GM23338 (cell line): ENCODE data around the gene GLI1. TPM values are rescaled to one million over a fixed set of nuclear protein-coding genes. Genes with fewer than 3 reads are reported as not detected.

Experiments
- ATAC-seq: fragments of 200-7000 bp; cut with Tn5 transposase; 3 replicates; pipeline ENCODE4 v1.9.1; 2020
- DNase-seq: peaks from one replicate; pipeline ENCODE4 v3.0.0-alpha.2; 2015; ENCODE audit warnings: low spot score
- H2AFZ ChIP-seq: fragments of 200-600 bp; sonication (generic); 2 replicates; pipeline ENCODE4 v1.8.0; 2016; ENCODE audit warnings: antibody characterized with exemption, mild to moderate bottlenecking, moderate library complexity
- H3F3A ChIP-seq: fragments of 200-600 bp; sonication (generic); replicated peaks from 2 replicates; pipeline ENCODE4 v1.8.0; 2017; ENCODE audit warnings: antibody characterized with exemption, mixed run types, low read depth
- H3K27ac ChIP-seq: fragments of 200-600 bp; sonication (generic); 2 replicates; pipeline ENCODE4 v1.6.1; 2016; ENCODE audit warnings: low read depth
- H3K27me3 ChIP-seq: fragments of 200-600 bp; sonication (generic); 2 replicates; pipeline ENCODE4 v1.8.0; 2016; ENCODE audit warnings: mild to moderate bottlenecking, mixed run types, moderate library complexity; ENCODE audit not compliant: insufficient read depth
- H3K36me3 ChIP-seq: fragments of 200-600 bp; sonication (generic); 2 replicates; pipeline ENCODE4 v1.8.0; 2016; ENCODE audit warnings: mild to moderate bottlenecking; ENCODE audit not compliant: insufficient read depth
- H3K4me1 ChIP-seq: fragments of 200-600 bp; sonication (generic); 2 replicates; pipeline ENCODE4 v1.8.0; 2016; ENCODE audit warnings: mild to moderate bottlenecking, moderate library complexity; ENCODE audit not compliant: insufficient read depth
- H3K4me2 ChIP-seq: fragments of 200-600 bp; sonication (generic); 2 replicates; pipeline ENCODE4 v1.7.1; 2017; ENCODE audit warnings: mixed run types
- H3K4me3 ChIP-seq: fragments of 200-600 bp; sonication (generic); 2 replicates; pipeline ENCODE4 v1.6.1; 2016; ENCODE audit warnings: mixed run types
- H3K79me2 ChIP-seq: fragments of 200-600 bp; sonication (generic); replicated peaks from 2 replicates; pipeline ENCODE4 v1.8.0; 2017; ENCODE audit warnings: mild to moderate bottlenecking; ENCODE audit not compliant: insufficient read depth
- H3K9me2 ChIP-seq: fragments of 200-600 bp; sonication (generic); 2 replicates; pipeline ENCODE4 v1.8.0; 2017; ENCODE audit not compliant: insufficient read depth
- H4K20me1 ChIP-seq: fragments of 200-600 bp; sonication (generic); replicated peaks from 2 replicates; pipeline ENCODE4 v1.8.0; 2017; ENCODE audit warnings: mild to moderate bottlenecking; ENCODE audit not compliant: insufficient read depth
- H3K27ac Mint-ChIP-seq: 2 replicates; pipeline ENCODE4 v1.8.0; 2020; ENCODE audit warnings: inconsistent platforms, mild to moderate bottlenecking, moderate library complexity, mixed read lengths
- H3K27me3 Mint-ChIP-seq: 3 replicates; pipeline ENCODE4 v1.8.0; 2022; ENCODE audit warnings: low read depth, mild to moderate bottlenecking, moderate library complexity, mixed read lengths, inconsistent platforms; ENCODE audit not compliant: insufficient read depth, poor library complexity
- H3K36me3 Mint-ChIP-seq: 3 replicates; pipeline ENCODE4 v1.8.0; 2021; ENCODE audit warnings: low read depth, mild to moderate bottlenecking, inconsistent platforms, moderate library complexity, mixed read lengths
- H3K4me1 Mint-ChIP-seq: 3 replicates; pipeline ENCODE4 v1.8.0; 2020; ENCODE audit warnings: mild to moderate bottlenecking, inconsistent platforms, mixed read lengths
- H3K4me3 Mint-ChIP-seq: 3 replicates; pipeline ENCODE4 v1.8.0; 2021; ENCODE audit warnings: moderate library complexity, mild to moderate bottlenecking, inconsistent platforms, mixed read lengths
- H3K9me3 Mint-ChIP-seq: 3 replicates; pipeline ENCODE4 v1.8.0; 2020; ENCODE audit warnings: moderate library complexity, mild to moderate bottlenecking, inconsistent platforms, mixed read lengths
- EZH2 ChIP-seq: fragments of 200-600 bp; sonication (generic); IDR thresholded peaks from one replicate; pipeline ENCODE4 v1.8.0; 2017; ENCODE audit warnings: antibody characterized with exemption, mild to moderate bottlenecking, low read depth; ENCODE audit not compliant: unreplicated experiment
- EZH2phosphoT487 ChIP-seq: fragments of 200-600 bp; sonication (generic); IDR thresholded peaks from one replicate; pipeline ENCODE4 v1.8.1; 2018; ENCODE audit warnings: antibody characterized with exemption; ENCODE audit not compliant: unreplicated experiment
- NANOG ChIP-seq: IDR thresholded peaks from 2 replicates; pipeline ENCODE4 v1.6.1; 2016; ENCODE audit warnings: antibody characterized with exemption, borderline replicate concordance
- POLR2AphosphoS5 ChIP-seq: IDR thresholded peaks from 2 replicates; pipeline ENCODE4 v1.6.1; 2016; ENCODE audit warnings: antibody characterized with exemption, low read depth
- ZNF114 ChIP-seq: fragments of 250-450 bp; sonication (Bioruptor Pico); IDR thresholded peaks from 2 replicates; pipeline ENCODE4 v1.5.0; 2020; ENCODE audit warnings: mild to moderate bottlenecking, moderate library complexity
- polyA plus RNA-seq: library from polyadenylated mRNA; unstranded; fragments of >200 nt; fragmentation: Nextera tagmentation; extraction: Ambion mirVana; gene quantifications from 2 replicates; pipeline ENCODE4 v1.2.1, GENCODE V29; 2016
- total RNA-seq: library from RNA; depleted of rRNA; stranded (reverse); fragments of >200 nt; shearing (Covaris generic); gene quantifications from 2 replicates; pipeline ENCODE4 v1.2.3, GENCODE V29; 2014
- TF ChIP-seq, protein P1 (sequence below): fragments of 250-450 bp; sonication (Bioruptor Pico); IDR thresholded peaks from 2 replicates; pipeline ENCODE4 v1.5.0; 2020; ENCODE audit warnings: mild to moderate bottlenecking, moderate library complexity

Gene GLI1
- total and polyA plus RNA-seq, 2 experiments from 2014 or later: 5.6 to 18.1 TPM

DNA sequence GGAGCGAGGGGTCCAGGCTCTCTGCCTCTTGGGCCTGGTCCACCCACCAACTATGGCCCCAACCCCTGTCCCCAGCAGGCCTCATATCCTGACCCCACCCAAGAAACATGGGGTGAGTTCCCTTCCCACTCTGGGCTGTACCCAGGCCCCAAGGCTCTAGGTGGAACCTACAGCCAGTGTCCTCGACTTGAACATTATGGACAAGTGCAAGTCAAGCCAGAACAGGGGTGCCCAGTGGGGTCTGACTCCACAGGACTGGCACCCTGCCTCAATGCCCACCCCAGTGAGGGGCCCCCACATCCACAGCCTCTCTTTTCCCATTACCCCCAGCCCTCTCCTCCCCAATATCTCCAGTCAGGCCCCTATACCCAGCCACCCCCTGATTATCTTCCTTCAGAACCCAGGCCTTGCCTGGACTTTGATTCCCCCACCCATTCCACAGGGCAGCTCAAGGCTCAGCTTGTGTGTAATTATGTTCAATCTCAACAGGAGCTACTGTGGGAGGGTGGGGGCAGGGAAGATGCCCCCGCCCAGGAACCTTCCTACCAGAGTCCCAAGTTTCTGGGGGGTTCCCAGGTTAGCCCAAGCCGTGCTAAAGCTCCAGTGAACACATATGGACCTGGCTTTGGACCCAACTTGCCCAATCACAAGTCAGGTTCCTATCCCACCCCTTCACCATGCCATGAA is 11.5 kb downstream of the GLI1 start:
- Histone ChIP-seq H4K20me1 (no peaks in the 10 kb centered on the region), H3K27ac (no peak overlapping the region), H3F3A (peaks cover 9% of the 10 kb centered on the region), H3K4me1 (peaks cover 11% of the 10 kb centered on the region; the same call in 1 of the 2 replicates), H3K27me3 (peaks cover 43% of the 10 kb centered on the region), H3K9me2 (no peaks in the 10 kb centered on the region), H2AFZ (no peak overlapping the region), H3K36me3 (no peaks in the 10 kb centered on the region), H3K4me3 (no peak overlapping the region), H3K4me2 (no peak overlapping the region), H3K79me2 (no peaks in the 10 kb centered on the region)
- H3K4me1 Mint-ChIP-seq: peaks cover 12% of the 10 kb centered on the region
- H3K4me3 Mint-ChIP-seq: no peak overlapping the region
- TF ChIP-seq NANOG: no peak
- no peak for TF ChIP-seq POLR2AphosphoS5
- TF ChIP-seq EZH2phosphoT487: no peak
- TF ChIP-seq EZH2: no peak
- TF ChIP-seq, protein P1, sequence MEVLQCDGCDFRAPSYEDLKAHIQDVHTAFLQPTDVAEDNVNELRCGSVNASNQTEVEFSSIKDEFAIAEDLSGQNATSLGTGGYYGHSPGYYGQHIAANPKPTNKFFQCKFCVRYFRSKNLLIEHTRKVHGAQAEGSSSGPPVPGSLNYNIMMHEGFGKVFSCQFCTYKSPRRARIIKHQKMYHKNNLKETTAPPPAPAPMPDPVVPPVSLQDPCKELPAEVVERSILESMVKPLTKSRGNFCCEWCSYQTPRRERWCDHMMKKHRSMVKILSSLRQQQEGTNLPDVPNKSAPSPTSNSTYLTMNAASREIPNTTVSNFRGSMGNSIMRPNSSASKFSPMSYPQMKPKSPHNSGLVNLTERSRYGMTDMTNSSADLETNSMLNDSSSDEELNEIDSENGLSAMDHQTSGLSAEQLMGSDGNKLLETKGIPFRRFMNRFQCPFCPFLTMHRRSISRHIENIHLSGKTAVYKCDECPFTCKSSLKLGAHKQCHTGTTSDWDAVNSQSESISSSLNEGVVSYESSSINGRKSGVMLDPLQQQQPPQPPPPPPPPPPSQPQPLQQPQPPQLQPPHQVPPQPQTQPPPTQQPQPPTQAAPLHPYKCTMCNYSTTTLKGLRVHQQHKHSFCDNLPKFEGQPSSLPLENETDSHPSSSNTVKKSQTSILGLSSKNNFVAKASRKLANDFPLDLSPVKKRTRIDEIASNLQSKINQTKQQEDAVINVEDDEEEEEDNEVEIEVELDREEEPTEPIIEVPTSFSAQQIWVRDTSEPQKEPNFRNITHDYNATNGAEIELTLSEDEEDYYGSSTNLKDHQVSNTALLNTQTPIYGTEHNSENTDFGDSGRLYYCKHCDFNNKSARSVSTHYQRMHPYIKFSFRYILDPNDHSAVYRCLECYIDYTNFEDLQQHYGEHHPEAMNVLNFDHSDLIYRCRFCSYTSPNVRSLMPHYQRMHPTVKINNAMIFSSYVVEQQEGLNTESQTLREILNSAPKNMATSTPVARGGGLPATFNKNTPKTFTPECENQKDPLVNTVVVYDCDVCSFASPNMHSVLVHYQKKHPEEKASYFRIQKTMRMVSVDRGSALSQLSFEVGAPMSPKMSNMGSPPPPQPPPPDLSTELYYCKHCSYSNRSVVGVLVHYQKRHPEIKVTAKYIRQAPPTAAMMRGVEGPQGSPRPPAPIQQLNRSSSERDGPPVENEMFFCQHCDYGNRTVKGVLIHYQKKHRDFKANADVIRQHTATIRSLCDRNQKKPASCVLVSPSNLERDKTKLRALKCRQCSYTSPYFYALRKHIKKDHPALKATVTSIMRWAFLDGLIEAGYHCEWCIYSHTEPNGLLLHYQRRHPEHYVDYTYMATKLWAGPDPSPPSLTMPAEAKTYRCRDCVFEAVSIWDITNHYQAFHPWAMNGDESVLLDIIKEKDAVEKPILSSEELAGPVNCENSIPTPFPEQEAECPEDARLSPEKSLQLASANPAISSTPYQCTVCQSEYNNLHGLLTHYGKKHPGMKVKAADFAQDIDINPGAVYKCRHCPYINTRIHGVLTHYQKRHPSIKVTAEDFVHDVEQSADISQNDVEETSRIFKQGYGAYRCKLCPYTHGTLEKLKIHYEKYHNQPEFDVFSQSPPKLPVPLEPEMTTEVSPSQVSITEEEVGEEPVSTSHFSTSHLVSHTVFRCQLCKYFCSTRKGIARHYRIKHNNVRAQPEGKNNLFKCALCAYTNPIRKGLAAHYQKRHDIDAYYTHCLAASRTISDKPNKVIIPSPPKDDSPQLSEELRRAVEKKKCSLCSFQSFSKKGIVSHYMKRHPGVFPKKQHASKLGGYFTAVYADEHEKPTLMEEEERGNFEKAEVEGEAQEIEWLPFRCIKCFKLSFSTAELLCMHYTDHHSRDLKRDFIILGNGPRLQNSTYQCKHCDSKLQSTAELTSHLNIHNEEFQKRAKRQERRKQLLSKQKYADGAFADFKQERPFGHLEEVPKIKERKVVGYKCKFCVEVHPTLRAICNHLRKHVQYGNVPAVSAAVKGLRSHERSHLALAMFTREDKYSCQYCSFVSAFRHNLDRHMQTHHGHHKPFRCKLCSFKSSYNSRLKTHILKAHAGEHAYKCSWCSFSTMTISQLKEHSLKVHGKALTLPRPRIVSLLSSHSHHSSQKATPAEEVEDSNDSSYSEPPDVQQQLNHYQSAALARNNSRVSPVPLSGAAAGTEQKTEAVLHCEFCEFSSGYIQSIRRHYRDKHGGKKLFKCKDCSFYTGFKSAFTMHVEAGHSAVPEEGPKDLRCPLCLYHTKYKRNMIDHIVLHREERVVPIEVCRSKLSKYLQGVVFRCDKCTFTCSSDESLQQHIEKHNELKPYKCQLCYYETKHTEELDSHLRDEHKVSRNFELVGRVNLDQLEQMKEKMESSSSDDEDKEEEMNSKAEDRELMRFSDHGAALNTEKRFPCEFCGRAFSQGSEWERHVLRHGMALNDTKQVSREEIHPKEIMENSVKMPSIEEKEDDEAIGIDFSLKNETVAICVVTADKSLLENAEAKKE (CRISPR knock-in tag): no peak
- no peak for TF ChIP-seq ZNF114 (CRISPR knock-in tag)
- no peak for ATAC-seq
- H3K27ac Mint-ChIP-seq: no peak overlapping the region
- DNase-seq: no peak
- H3K36me3 Mint-ChIP-seq: peaks cover 12% of the 10 kb centered on the region; the same call in 2 of the 3 replicates
- H3K9me3 Mint-ChIP-seq: no peaks in the 10 kb centered on the region; the same call in 2 of the 3 replicates
- H3K27me3 Mint-ChIP-seq: peaks cover 42% of the 10 kb centered on the region
